ENCODE measurements around the gene MAP4K2.

MAP4K2 gene

GRCh38 chr11:64757549-64758329, 45.3 kb downstream of the MAP4K2 start:
- no peaks in the 10 kb centered on the region for H3K9me3 ChIP-seq (replicated peaks; ENCODE audit: insufficient read depth, low read length)
- no peaks in the 10 kb centered on the region for H3K36me3 ChIP-seq (replicated peaks; ENCODE audit: insufficient read depth, low read length)
- no peaks in the 10 kb centered on the region for H3K79me2 ChIP-seq (ENCODE audit: low read length)
- H3F3A ChIP-seq (ENCODE audit: insufficient read depth, low read length) = peaks cover 18% of the 10 kb centered on the region
- H3K4me2 ChIP-seq (ENCODE audit: low read depth, low read length) = no peak overlapping the region
- H3K4me1 ChIP-seq (ENCODE audit: low read length) = no peaks in the 10 kb centered on the region
- no peak for DNase-seq
- H4K20me1 ChIP-seq (ENCODE audit: insufficient read depth, low read length) = 0 out of 2 replicates have a peak, but pooled peaks cover 1% of the 10 kb centered on the region
- H3K4me3 ChIP-seq (ENCODE audit: low read length) = no peak overlapping the region
- H3K27ac ChIP-seq (ENCODE audit: low read length) = no peak overlapping the region
- TF ChIP-seq CTCF (IDR thresholded peaks at IDR 0.05; ENCODE audit: low read length) (no peak), EZH2 (optimal IDR thresholded peaks at IDR 0.05; ENCODE audit: low read depth, low read length) (no peak), EZH2phosphoT487 (IDR thresholded peaks at IDR 0.05; ENCODE audit: low read length) (no peak)
- no peak overlapping the region for H2AFZ ChIP-seq (ENCODE audit: low read length)
- no peaks in the 10 kb centered on the region for H3K9me2 ChIP-seq (replicated peaks; ENCODE audit: insufficient read depth, low read length)
- H3K27me3 ChIP-seq (replicated peaks; ENCODE audit: insufficient read depth, low read length) = no peaks in the 10 kb centered on the region
- no peak overlapping the region for H3K9ac ChIP-seq (ENCODE audit: low read length)

- H2AFZ ChIP-seq (ENCODE audit: low read length) = no peak overlapping the region
- no peaks in the 10 kb centered on the region for H3K9me3 ChIP-seq (replicated peaks; ENCODE audit: insufficient read depth, low read length)
- no peak overlapping the region for H3K4me3 ChIP-seq (ENCODE audit: low read length)
- no peaks in the 10 kb centered on the region for H3K79me2 ChIP-seq (ENCODE audit: low read length)
- no peak overlapping the region for H3K27ac ChIP-seq (ENCODE audit: low read length)
- TF ChIP-seq CTCF (IDR thresholded peaks at IDR 0.05; ENCODE audit: low read length) (no peak), EZH2phosphoT487 (IDR thresholded peaks at IDR 0.05; ENCODE audit: low read length) (no peak), EZH2 (optimal IDR thresholded peaks at IDR 0.05; ENCODE audit: low read depth, low read length) (no peak)
- no peaks in the 10 kb centered on the region for H3K36me3 ChIP-seq (replicated peaks; ENCODE audit: insufficient read depth, low read length)
- H3K4me2 ChIP-seq (ENCODE audit: low read depth, low read length) = no peak overlapping the region
- no peaks in the 10 kb centered on the region for H3K27me3 ChIP-seq (replicated peaks; ENCODE audit: insufficient read depth, low read length)
- no peaks in the 10 kb centered on the region for H3K4me1 ChIP-seq (ENCODE audit: low read length)
- H3K9me2 ChIP-seq (replicated peaks; ENCODE audit: insufficient read depth, low read length) = no peaks in the 10 kb centered on the region
- H3F3A ChIP-seq (ENCODE audit: insufficient read depth, low read length) = peaks cover 5% of the 10 kb centered on the region
- H3K9ac ChIP-seq (ENCODE audit: low read length) = no peak overlapping the region
- DNase-seq = no peak
- no peaks in the 10 kb centered on the region for H4K20me1 ChIP-seq (ENCODE audit: insufficient read depth, low read length)
Observed at GRCh38 chr11:64755681-64756361, 47.2 kb downstream of the MAP4K2 start.

GRCh38 chr11:64754919-64755662, 47.9 kb downstream of the MAP4K2 start:
- no peak for TF ChIP-seq CTCF (IDR thresholded peaks at IDR 0.05; ENCODE audit: low read length)
- TF ChIP-seq EZH2phosphoT487 (IDR thresholded peaks at IDR 0.05; ENCODE audit: low read length) = no peak
- TF ChIP-seq EZH2 (optimal IDR thresholded peaks at IDR 0.05; ENCODE audit: low read depth, low read length) = no peak
- Histone ChIP-seq H3K79me2 (ENCODE audit: low read length) (no peaks in the 10 kb centered on the region), H3K27ac (ENCODE audit: low read length) (no peak overlapping the region), H3K4me3 (ENCODE audit: low read length) (no peak overlapping the region), H3K4me1 (ENCODE audit: low read length) (no peaks in the 10 kb centered on the region), H3K9ac (ENCODE audit: low read length) (no peak overlapping the region), H2AFZ (ENCODE audit: low read length) (no peak overlapping the region), H3K9me2 (replicated peaks; ENCODE audit: insufficient read depth, low read length) (no peaks in the 10 kb centered on the region), H4K20me1 (ENCODE audit: insufficient read depth, low read length) (no peaks in the 10 kb centered on the region), H3F3A (ENCODE audit: insufficient read depth, low read length) (no peaks in the 10 kb centered on the region), H3K27me3 (replicated peaks; ENCODE audit: insufficient read depth, low read length) (no peaks in the 10 kb centered on the region), H3K9me3 (replicated peaks; ENCODE audit: insufficient read depth, low read length) (no peaks in the 10 kb centered on the region), H3K36me3 (replicated peaks; ENCODE audit: insufficient read depth, low read length) (no peaks in the 10 kb centered on the region), H3K4me2 (ENCODE audit: low read depth, low read length) (no peak overlapping the region)
- DNase-seq = no peak

All from MM.1S (cell line).